Skin epidermis (tissue), 12 donors: ENCODE measurements around the gene SYNE1.
"Not testable (repeated sequence)": the region's sequence is repeated elsewhere in the genome, so short reads cannot be mapped to it uniquely, and the experiment has no call there.

Experiments used
- H3K27ac ChIP-seq, 21 experiments: fragments of 200-600 bp; sonication (generic) in 11 of 21; one replicate each; pipeline ENCODE4 v1.5.0; 2020; ENCODE audit warnings: mild to moderate bottlenecking in 3 of 21, inconsistent platforms in 2 of 21, moderate library complexity in 2 of 21
- H3K4me3 ChIP-seq, 7 experiments: fragments of 200-600 bp; sonication (generic) in 2 of 7; one replicate each; pipeline ENCODE4 v1.5.0; 2020; ENCODE audit warnings: inconsistent platforms in 2 of 7, mild to moderate bottlenecking in 2 of 7, moderate library complexity in 1 of 7

Gene SYNE1

GRCh38 chr6:152637296-152638047, at the start of gene SYNE1:
Gene SYNE1, minus strand, starts transcription at chr6:152637362. Its CDS starts 9,031 bp downstream, at chr6:152628331.
- peak within 1 kb of the TSS; percentile 42 to 66 (median 50) for H3K4me3 ChIP-seq
- peak within 1 kb of the TSS in 14 of 21 experiments; percentile 7 to 74 (median 39) for H3K27ac ChIP-seq

GRCh38 chr6:152685819-152686218, 48.7 kb upstream of the SYNE1 start:
- Histone ChIP-seq H3K4me3 (no peak overlapping the region), H3K27ac (no peak overlapping the region)

- not testable (repeated sequence) for H3K27ac ChIP-seq
Observed at GRCh38 chr6:152682935-152683334, 45.8 kb upstream of the SYNE1 start.

GRCh38 chr6:152682141-152682540, 45.0 kb upstream of the SYNE1 start:
- H3K27ac ChIP-seq, result no peak overlapping the region
- no peak overlapping the region for H3K4me3 ChIP-seq

More at GRCh38 chr6:152682935-152683334, 45.8 kb upstream of the SYNE1 start:
- H3K4me3 ChIP-seq, result not testable (repeated sequence)

GRCh38 chr6:152680879-152681517, 43.8 kb upstream of the SYNE1 start:
- Histone ChIP-seq H3K27ac (no peak overlapping the region), H3K4me3 (no peak overlapping the region)

- Histone ChIP-seq H3K27ac (no peak overlapping the region), H3K4me3 (no peak overlapping the region)
Observed at GRCh38 chr6:152680151-152680550, 43.0 kb upstream of the SYNE1 start.

GRCh38 chr6:152673236-152673635, 36.1 kb upstream of the SYNE1 start:
- Histone ChIP-seq H3K4me3 (no peak overlapping the region), H3K27ac (no peak overlapping the region)

- no peak overlapping the region for H3K27ac ChIP-seq
- no peak overlapping the region for H3K4me3 ChIP-seq
Observed at GRCh38 chr6:152671171-152671570, 34.0 kb upstream of the SYNE1 start.

- H3K4me3 ChIP-seq, result no peak overlapping the region
- no peak overlapping the region for H3K27ac ChIP-seq
Observed at GRCh38 chr6:152669895-152670294, 32.7 kb upstream of the SYNE1 start.

- Histone ChIP-seq H3K27ac (no peak overlapping the region), H3K4me3 (no peak overlapping the region)
Observed at GRCh38 chr6:152661776-152662175, 24.6 kb upstream of the SYNE1 start.

GRCh38 chr6:152651986-152652385, 14.8 kb upstream of the SYNE1 start:
- no peak overlapping the region for H3K27ac ChIP-seq

GRCh38 chr6:152648105-152648504, 10.9 kb upstream of the SYNE1 start:
- Histone ChIP-seq H3K27ac (no peak overlapping the region), H3K4me3 (no peak overlapping the region)

More at GRCh38 chr6:152651986-152652385, 14.8 kb upstream of the SYNE1 start:
- H3K4me3 ChIP-seq, result no peak overlapping the region

- H3K4me3 ChIP-seq, H3K27ac ChIP-seq: not testable (repeated sequence)
Observed at GRCh38 chr6:152646732-152647131, 9.6 kb upstream of the SYNE1 start.

- H3K27ac ChIP-seq, result no peak overlapping the region
Observed at GRCh38 chr6:152642578-152643375, 5.6 kb upstream of the SYNE1 start.

GRCh38 chr6:152636609-152637295, 410 bp downstream of the SYNE1 start:
- Histone ChIP-seq H3K27ac (peak overlapping the region in 14 of 21 experiments; percentile 7 to 74 (median 39)), H3K4me3 (peak overlapping the region; percentile 42 to 66 (median 50))

More at GRCh38 chr6:152642578-152643375, 5.6 kb upstream of the SYNE1 start:
- no peak overlapping the region for H3K4me3 ChIP-seq

GRCh38 chr6:152636021-152636608, 1.0 kb downstream of the SYNE1 start:
- H3K4me3 ChIP-seq, result peak overlapping the region; percentile 42 to 66 (median 50)
- peak overlapping the region in 14 of 21 experiments; percentile 7 to 74 (median 39) for H3K27ac ChIP-seq

GRCh38 chr6:152634773-152635172, 2.4 kb downstream of the SYNE1 start:
- Histone ChIP-seq H3K27ac (peak overlapping the region in 1 of 21 experiments; percentile 5), H3K4me3 (no peak overlapping the region)

- H3K27ac ChIP-seq, result no peak overlapping the region
- no peak overlapping the region for H3K4me3 ChIP-seq
Observed at GRCh38 chr6:152632121-152632782, 4.9 kb downstream of the SYNE1 start.

- H3K4me3 ChIP-seq, result no peak overlapping the region
- no peak overlapping the region for H3K27ac ChIP-seq
Observed at GRCh38 chr6:152631376-152631775, 5.8 kb downstream of the SYNE1 start.
